Measurements from ENCODE around the gene FXYD5.

FXYD5 gene

GRCh38 chr19:35120492-35120891 is 34.0 kb upstream of the FXYD5 start:
- DNase-seq: peak; percentile 91

- DNase-seq: no peak
These were observed 33.6 kb upstream of the FXYD5 start for GRCh38 chr19:35120898-35121297.

- no peak for DNase-seq
These were observed 31.6 kb upstream of the FXYD5 start for GRCh38 chr19:35122687-35123551.

- no peak for DNase-seq
These were observed 31.0 kb upstream of the FXYD5 start for GRCh38 chr19:35123573-35123972.

- DNase-seq: peak; percentile 72
These were observed 30.2 kb upstream of the FXYD5 start for GRCh38 chr19:35124098-35125060.

GRCh38 chr19:35125270-35125717 is 29.2 kb upstream of the FXYD5 start:
- DNase-seq: no peak

GRCh38 chr19:35125749-35126623 is 28.5 kb upstream of the FXYD5 start:
- no peak for DNase-seq

GRCh38 chr19:35126624-35126959 is 27.9 kb upstream of the FXYD5 start:
- no peak for DNase-seq

GRCh38 chr19:35127871-35128270 is 26.7 kb upstream of the FXYD5 start:
- DNase-seq: no peak

- no peak for DNase-seq
These were observed 26.0 kb upstream of the FXYD5 start for GRCh38 chr19:35128398-35129057.

GRCh38 chr19:35129724-35130274 is 24.7 kb upstream of the FXYD5 start:
- DNase-seq: peak; percentile 27

GRCh38 chr19:35130761-35131720 is 23.5 kb upstream of the FXYD5 start:
- no peak for DNase-seq

- DNase-seq: no peak
These were observed 22.3 kb upstream of the FXYD5 start for GRCh38 chr19:35132254-35132653.

GRCh38 chr19:35133826-35134225 is 20.7 kb upstream of the FXYD5 start:
- no peak for DNase-seq

- no peak for DNase-seq
These were observed 19.8 kb upstream of the FXYD5 start, which contains the start of gene LGI4 for GRCh38 chr19:35134601-35135242. Gene LGI4, minus strand, starts transcription at chr19:35135059. Its CDS starts 379 bp downstream, at chr19:35134680.

- DNase-seq: peak; percentile 90
These were observed 19.1 kb upstream of the FXYD5 start for GRCh38 chr19:35135389-35135909.

- no peak for DNase-seq
These were observed 18.3 kb upstream of the FXYD5 start for GRCh38 chr19:35136231-35136630.

- DNase-seq: no peak
These were observed 17.4 kb upstream of the FXYD5 start for GRCh38 chr19:35136977-35137702.

GRCh38 chr19:35138305-35138892 is 16.1 kb upstream of the FXYD5 start, which contains the start of gene FXYD1:
Gene FXYD1, plus strand, starts transcription at chr19:35138824. Its CDS starts 1,256 bp downstream, at chr19:35140080.
- DNase-seq: no peak
